Stimulated activated CD4-positive, alpha-beta T cell treated with anti-CD3 and anti-CD28 coated beads, Interleukin-4, amount 100 ng/mL, for 4 hours (primary cell): ENCODE data around the gene GOLT1B.

ENCODE experiments used
- DNase-seq, 2 experiments: peaks; one replicate each; pipeline ENCODE4 v3.0.0-alpha.2; 2020

GOLT1B gene

DNA sequence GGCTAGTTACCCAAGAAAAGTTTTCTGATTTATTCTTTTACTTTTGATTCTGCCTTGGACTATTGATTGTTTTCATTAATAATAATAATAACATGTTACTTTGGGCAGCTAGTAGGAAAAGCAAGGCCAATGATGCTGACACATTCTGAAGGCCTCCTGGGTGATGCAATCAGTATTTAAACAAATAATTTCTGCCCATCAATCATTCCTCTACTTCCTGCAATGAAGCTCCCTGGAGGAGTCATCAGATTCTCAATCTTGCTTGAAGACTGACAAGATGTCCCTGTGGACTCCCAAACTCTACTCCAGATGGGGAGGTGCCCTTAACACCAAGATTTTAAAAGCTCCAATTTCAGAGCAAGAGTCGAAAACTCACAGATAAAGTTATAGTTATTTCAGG lies 24.5 kb downstream of the GOLT1B start, which contains the start of gene SPX:
Gene SPX, plus strand, starts transcription at position 244 of the 400 bp plus-strand sequence. CDS start 177 bp downstream, outside the sequence.
- no peak for DNase-seq

DNA sequence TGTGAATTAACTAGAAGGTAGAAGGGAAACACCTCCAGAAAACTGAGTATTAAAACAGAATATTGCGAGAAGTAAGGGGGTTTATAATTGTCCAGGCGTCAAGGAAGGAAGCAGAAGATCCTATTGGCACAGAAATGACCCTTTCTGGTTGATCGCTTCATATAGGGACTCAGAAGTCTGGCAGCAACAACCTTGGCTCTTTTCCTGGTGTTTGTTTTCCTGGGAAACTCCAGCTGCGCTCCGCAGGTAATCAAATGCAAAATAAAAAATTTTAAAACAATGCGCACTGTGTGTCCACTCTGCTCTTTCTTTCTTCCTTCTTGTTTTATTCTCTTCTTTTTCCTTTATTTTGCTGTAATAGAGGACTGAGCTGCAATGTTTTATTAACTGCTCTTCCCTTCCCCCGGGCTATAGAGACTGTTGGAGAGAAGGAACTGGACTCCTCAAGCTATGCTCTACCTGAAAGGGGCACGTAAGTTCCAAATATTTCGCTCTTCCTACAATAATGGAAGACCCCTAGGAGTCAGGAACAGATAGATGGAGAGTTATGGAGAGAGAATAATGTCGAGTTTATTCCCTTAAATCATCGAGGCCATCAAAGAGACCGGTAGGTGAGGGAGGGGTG lies 25.2 kb downstream of the GOLT1B start:
- DNase-seq, result no peak

DNA sequence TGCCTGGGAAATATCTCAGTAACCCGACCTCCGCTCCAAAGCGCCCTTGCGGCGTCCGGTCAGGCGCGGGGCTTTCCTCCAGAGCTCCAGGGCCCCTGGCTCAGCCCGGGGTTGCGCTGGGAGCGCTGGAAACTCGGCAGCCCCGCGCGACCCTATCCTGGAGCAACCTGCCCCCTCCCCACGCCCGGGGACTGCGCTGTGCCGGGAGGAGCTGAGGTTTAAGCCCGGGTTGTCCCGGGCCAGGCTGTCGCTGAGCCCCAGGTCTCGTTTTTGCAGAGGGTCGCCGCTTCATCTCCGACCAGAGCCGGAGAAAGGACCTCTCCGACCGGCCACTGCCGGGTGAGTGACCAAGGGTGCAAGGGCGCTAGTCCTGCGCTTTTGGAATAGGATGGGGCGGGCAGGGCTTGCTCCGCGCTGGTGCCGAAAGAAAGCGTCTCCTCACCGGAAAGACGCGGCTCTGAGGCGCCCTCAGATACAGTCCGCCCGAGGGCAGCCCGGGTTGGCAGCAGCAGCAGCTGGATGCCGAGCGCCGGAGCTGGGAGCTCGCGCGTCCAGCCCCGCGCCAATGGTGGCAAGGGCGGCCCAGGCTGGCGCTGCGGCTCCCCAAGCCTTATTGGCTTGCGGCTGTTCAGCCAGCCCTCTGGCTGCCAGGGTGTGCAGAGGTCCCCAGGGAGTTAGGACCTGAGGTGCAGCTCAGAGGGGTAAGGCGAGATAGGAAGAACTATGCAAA lies 26.0 kb downstream of the GOLT1B start:
- peak; percentile 34 to 54 for DNase-seq

DNA sequence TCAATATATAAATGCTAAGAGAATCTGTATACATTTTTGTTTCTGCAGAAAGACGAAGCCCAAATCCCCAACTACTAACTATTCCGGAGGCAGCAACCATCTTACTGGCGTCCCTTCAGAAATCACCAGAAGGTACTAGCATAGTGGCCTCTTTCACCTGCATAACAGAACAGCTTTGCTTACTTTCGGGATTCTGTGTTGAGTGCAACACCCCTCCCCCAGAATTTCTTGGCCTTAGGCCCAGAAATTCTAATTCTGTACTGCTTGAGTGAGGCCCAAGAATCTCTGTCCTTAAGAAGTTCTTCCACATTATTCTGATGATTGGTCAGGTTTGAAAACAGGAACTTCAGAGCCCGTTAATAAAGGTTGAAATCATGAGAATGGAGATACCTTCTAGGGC lies 27.4 kb downstream of the GOLT1B start:
- DNase-seq, result no peak

DNA sequence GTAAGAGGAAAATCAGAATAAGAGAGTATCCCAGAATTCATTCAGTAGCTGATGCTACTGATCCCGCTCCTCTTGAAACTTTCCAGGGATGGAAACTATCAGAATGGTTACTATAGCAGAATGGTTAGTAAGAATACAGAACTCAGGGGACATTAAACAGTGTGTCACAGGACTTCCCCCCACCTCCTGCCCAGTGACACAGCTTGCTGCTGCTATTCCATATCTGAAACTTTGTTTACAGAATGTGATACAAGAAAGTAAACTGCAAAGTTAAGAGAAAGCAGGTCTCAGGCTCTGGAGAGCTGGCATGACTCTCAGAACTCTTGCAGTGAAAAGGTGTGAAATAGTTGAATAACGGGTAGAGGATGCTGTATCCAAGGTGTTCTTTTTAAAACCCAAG lies 27.9 kb downstream of the GOLT1B start:
- DNase-seq, result no peak

DNA sequence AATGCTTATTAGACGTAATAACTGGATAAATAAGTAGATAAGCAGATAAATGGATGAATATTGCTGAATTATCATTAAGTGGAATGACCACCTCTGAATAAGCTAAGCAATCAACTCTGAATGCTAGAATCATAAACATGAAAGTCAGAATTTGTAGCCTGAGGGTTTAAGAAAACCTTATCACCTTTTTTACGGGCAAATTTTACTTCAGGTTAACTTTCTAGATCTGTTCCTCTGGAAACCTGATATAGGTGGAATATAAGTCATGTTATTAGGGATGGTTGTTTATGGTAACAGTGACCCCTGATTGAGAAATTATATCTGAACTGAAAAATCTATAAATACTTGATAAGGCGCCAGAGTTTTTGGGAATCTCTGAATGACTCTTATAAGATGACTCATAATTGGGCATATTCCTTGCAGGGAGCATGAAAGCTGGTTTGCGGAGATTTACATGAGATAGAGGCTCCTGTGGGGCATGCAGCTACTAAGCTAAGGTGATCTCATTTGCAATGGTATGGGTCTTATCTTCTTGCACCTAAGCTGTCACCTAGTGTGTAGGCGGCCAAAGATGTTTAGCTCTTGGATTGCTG lies 36.6 kb downstream of the GOLT1B start:
- no peak for DNase-seq

DNA sequence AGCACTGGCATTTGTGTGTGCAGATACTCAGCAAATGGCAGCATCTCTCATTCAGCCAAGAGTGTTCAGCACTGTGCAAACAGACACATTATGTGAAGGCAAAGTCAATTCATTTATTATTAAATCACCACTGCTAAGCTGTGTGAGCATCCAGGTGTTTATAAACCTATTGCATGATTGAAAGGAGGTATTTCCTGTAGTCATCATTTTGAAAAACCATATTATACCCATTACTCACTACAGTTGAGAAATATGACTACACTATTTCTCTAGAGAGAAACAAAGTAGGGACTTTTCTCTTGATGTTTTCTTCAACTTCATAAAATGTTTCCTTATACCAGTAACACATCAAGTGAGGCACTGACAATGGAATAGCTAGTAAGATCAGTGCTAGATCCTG lies 38.2 kb downstream of the GOLT1B start:
- DNase-seq, result no peak

DNA sequence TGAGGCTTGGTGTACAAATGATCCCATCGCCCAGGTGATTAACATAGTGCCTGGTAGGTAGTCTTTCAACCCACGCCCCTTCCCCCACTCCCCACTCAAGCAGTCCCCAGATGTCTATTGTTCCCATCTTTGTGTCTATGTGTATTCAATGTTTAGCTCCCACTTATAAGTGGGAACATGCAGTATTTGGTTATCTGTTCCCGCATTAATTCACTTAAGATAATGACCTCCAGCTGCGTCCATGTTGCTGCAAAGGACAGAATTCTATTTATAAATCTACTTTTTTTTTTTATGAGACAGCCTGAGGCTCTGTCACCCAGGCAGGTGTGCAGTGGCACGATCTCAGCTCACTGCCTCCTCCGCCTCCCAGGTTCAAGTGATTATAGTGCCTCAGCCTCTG lies 40.2 kb downstream of the GOLT1B start:
- DNase-seq, result no peak

DNA sequence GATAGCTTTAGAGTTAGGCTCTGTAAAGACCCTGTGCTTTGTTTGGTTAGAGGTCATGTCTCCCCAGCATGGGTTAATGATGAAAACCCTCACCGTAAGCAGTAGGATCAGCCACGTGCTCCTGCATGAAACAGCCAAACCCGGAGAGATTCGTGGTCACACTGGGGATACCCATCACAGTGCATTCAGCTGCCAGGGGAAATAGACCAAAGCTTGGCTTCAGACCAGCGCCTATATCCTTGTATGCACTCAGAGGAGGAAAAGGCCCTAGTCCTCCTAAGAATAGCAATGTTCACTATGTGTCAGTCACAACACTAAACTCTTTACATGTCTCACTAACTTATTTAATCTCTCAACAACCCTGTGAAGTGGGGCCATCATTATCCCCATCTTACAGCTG lies 40.8 kb downstream of the GOLT1B start:
- DNase-seq, result no peak

DNA sequence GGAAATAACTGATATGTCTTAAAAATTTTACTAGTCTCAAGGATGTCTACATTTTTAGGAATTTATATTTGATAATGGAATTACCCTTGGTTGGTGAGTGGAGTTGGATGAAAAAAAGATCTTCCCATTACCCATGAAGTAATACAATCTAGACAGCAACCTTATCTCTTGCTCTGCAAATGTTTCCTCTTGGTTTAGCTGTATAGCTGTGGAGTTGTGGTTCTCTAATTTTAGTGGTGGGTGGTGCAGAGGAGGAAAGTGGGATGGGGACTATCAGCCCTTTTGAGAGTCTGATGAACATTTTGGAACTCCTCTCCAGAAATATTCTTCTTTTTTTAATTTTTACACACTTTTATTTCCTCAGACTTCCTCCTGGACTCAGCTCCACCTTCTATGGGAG lies 41.6 kb downstream of the GOLT1B start:
- no peak for DNase-seq

DNA sequence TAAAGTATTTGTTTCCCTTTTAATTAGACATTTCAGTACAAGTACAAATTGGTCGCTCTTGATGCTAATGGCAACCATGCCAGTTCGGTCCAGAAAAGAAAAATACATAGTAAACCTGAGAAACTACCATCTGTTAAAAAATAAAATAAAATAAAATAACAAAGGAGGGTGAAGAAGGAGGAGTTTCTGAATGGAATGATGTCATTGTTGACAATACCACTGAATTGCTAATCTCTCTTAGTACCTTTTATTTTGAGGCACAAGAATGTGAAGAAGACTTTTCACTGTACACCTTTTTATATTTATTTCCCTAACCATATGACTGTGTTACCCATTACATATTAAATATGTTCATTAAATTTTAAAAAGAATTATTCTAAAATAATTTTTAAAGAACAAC lies 44.0 kb downstream of the GOLT1B start:
- no peak for DNase-seq

DNA sequence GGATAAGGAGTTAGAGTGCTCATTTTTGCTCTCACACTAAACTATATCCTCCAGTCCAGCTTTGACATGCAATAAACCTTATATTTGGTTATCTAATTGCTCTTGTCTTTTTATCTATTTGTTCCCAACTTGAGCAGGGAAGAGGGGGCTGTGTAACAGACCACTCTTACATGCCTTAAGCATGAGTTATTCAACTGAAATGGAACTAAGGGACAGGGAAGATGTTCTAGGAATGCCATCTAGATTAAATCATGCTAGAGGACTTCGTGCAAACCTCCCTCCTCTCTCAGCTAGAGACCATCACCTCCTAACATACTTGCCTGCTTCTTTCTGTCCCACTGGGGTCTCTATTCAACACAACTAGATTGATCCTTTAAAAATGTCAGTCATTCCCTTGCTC lies 45.1 kb downstream of the GOLT1B start:
- DNase-seq, result no peak

DNA sequence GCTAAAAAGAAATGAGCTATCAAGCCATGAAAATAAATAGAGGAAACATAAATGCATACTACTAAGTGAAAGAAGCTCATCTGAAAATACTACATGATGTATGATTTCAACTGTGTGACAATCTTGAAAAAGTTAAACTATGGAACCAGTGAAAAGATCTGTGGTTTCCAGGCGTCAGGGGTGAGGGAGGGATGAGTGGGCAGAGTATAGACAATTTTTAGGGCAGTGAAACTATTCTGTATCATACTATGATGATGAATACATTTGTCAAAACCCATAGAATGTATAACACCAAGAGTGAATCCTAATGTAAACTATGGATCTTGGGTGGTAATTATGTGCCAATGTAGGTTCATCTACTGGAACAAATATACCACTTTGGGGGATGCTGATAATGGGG lies 45.8 kb downstream of the GOLT1B start:
- DNase-seq, result no peak

DNA sequence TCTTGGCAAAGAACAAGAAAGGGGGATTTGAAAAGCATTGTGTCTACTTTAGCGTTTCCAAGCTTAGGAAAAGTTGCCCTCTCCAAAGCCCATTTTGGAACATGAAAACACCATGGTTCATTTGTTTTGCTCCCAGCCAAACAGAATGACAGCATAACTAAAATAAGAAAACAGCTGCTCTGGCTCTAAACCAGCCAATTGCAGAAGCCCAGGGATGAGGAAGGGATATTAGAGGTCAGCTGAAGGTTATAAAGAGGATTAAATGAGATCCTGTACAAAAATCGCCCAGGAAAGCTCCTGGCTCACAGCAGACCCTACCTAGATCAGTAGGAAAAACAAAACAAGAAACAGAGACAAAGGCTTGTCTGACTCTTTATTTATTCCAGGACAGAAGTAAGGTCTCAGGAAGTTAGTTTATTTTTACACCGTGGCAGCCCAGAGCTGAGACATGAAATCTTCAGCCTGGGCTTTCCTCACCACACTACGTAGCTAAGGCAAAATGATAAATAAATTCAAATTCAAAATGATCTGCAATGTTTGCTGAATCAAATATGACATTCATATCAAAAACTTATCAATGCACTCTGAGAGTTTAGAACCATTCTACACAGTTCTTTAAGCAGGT lies 50.4 kb downstream of the GOLT1B start:
- no peak for DNase-seq

DNA sequence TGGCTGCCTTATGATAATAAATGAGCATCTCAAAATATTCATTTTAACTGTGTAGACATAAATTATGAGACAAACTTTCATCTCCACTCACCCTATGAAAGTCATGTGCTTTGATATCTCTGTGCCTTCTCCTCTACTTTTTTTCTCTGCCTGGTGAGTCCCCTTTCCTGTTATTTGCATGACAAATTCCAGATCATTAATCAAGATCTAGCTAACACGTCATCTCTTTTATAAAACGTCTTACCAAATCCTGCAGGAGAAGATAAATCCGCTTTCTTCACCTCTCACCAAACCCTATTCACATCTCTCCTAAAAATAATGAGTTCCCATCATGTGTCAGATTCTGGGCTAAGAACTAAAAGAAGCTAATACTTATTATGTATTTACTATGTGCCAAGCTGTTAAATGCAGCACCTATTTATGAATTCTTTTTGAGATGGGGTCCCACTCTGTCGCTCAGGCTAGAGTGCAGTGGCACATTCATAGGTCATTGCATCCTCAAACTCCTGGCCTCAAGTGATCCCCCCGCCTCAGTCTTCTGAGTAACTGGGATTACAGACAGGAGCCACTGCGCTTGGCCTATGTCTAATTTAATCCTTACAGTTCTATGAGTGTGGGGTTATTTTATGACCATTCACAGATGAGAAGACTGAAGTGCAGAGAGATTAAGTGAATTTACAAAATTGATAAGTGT lies 51.2 kb downstream of the GOLT1B start:
- no peak for DNase-seq

DNA sequence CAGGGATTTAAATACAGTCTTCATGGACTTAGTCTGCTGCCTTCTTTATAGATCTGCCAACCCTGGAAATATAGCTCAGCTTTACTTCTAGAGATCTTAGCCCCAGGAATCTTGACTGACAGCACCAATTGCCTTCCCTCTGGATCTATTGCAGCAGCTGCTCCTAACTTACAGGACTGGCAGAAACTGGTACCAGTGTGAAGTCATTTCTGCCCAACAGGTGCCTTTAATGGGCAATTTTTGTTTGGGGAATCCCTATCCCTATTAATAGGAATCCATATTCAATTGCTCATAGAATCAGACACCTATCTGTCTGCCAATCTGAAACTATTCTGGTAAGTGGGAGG lies 51.7 kb downstream of the GOLT1B start:
- DNase-seq, result no peak

DNA sequence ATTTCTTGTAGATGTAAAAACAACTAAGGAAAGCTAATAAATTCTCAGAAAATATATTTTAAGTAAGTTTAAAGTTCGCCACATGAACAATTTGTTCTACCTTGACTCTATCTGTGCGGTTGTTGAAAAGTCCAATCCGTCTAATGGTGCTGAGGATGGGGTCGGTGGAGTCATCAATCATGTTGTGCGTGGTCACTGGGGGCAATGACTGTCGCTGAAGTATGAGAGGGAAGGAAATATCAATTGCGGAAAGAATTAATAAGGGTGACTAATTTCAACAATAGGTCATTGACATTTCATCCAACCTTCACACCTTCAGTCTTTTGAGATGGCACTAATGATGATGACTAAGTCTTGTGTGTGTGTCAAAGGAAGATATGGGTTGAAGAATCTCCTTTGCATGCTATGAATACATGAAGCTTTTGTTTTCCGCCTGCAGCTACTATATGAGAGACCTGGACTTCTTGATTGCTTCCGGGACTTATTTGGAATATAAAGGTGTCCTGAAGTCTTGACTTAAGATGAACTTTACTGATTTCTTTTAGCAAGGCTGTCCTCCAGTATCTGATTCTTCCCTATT lies 56.6 kb downstream of the GOLT1B start:
- DNase-seq, result no peak

DNA sequence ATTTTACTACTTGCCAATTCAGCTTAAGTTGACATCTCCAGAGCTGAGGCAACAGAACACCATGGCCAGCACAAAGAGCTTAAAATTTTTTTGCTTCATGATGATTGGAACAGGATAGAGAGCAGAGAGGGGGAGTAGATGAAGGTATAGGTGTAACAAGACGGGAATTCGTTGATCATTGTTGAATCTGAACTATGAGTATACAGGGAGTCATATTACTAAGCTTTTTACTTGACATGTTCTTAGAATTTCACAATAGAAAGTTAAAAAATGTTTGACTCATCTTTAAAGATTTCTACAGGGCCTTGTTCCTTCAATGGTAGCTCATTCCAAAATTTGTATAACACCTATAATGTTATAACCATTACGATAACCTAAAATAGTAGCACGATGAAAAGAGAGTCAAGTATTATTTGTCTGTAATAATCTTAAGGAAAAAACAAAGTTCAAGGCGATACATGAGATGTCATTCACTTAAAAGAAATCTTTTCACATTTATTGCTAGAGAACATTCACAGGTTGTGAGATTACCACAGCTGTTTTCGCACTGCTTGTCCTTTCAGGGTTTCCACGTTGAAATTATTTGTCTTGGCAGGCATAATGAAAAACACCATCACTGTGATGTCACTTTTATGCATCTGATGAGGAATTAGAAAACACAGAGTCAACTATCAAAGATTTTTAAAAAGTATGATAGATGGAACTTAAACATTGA lies 58.4 kb downstream of the GOLT1B start:
- DNase-seq, result no peak

DNA sequence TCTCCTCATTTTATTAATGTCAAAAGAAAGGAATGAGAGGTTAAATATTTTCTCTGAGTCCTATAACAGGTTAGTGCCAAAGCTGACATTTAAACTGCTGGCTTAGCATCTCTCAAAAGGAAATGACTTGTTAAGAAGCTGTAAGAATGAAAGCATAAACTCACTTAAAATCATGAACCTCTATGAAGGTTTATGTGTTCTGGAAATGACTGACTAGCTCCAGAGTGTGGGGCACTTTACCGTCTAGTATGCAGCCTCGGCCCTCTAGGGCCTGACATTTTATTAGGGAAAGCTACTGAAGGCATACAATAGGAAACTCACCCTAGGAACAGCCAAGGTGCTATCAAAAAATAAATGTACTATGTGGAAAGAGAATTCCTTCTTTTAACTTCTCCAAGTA lies 59.6 kb downstream of the GOLT1B start:
- no peak for DNase-seq

DNA sequence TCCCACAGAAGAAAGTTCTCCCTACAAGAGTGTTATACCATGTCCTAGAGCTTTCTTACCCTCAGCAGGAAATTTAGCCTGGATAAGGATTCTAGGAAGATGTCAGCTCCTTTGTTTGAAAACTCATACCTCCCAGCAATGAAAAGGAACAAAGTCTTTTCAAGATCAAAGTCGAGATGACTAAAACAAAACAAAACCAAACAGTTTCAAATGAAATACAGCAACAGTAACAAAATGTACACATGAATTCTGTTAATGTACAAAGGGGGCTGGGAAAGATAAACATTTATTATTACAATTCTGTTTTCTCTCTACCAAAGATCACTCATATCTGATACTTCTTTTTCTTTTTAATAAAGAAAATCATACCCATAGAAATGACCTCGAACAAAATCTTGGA lies 61.3 kb downstream of the GOLT1B start:
- DNase-seq, result no peak

DNA sequence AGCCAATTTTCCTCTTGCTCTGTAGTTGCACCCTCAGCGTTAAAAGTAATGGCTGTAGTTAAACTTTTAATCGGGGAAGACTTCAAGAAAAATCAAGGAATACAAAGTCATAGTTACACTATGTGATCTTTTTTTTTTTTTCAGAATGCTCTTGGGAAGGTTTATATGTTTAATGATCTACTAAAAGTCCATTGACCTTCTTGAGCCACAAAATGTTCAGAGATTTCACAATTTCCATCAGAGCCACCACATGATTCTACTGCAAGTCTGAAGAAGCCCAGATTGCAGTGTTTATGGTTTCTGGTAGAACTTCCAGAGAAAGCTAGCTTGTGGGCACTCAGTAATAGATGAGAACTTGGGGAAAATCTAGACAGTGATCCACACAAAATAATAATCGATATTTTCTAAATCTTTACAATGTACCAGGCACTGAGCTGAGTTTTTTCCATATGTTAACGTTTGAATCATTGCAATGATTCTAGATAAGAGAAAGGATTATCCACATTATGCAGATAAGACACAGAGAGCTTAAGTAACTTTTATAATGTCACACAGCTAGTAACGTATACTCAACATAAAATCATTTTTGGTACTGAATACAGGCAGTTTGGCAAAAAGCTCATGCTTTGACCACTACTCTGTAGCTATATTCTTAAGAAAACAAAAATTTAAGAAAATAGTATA lies 64.8 kb downstream of the GOLT1B start:
- no peak for DNase-seq

DNA sequence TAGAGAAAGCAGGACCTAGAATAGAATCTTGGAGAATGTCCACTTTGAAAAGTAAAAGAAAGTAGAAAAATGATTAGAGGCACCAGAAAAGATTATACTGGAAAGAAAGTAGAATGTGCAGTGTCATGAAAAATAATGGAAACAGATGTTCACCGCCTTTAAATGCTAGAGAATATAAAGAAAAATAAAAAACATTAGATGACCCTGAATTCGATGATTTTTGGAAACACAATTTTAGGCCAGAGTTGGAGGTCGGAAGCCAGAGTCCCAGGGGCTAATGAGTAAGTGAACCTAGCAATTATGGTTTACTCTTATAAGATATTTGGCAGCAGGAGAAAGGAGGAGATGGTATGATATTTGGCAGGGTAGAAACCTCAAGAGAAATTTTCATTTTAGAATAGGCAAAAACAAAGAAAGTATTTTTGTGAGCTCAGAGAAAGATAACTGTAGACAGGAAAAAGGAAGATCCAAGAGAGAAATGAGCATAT lies 65.4 kb downstream of the GOLT1B start:
- DNase-seq, result no peak
